Measurements from ENCODE around the gene CDH11.

DNA sequence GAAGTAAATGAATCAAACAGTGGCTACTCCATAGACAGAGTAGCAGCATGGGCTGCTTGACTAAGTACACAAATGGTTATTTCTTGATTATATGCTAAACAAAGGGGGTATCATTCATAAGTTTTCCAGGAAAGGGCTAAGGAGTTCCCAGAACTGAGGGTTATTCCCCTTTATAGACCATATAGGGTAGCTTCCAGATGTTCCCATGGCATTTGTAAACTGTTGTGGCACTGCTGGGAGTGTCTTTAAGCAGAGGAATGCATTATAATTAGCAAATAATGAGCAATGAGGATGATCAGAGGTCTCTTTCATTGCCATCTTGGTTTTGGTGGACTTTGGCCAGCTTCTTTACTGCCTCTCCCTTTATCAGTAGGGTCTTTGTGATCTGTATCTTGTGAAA is 105.1 kb downstream of the CDH11 start:
- TF ChIP-seq, protein P1, sequence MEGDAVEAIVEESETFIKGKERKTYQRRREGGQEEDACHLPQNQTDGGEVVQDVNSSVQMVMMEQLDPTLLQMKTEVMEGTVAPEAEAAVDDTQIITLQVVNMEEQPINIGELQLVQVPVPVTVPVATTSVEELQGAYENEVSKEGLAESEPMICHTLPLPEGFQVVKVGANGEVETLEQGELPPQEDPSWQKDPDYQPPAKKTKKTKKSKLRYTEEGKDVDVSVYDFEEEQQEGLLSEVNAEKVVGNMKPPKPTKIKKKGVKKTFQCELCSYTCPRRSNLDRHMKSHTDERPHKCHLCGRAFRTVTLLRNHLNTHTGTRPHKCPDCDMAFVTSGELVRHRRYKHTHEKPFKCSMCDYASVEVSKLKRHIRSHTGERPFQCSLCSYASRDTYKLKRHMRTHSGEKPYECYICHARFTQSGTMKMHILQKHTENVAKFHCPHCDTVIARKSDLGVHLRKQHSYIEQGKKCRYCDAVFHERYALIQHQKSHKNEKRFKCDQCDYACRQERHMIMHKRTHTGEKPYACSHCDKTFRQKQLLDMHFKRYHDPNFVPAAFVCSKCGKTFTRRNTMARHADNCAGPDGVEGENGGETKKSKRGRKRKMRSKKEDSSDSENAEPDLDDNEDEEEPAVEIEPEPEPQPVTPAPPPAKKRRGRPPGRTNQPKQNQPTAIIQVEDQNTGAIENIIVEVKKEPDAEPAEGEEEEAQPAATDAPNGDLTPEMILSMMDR (IDR thresholded peaks at IDR 0.05 in 4 of 5, conservative IDR thresholded peaks at IDR 0.05 in 1 of 5), result no peak
- no peak for TF ChIP-seq POLR2A (IDR thresholded peaks at IDR 0.05)

Measured in gastrocnemius medialis (tissue), 4 donors.